IMR-90 (cell line): ENCODE data around the gene ENDOU. TPM values are rescaled to one million over a fixed set of nuclear protein-coding genes. Genes with fewer than 3 reads are reported as not detected.

ENCODE experiments used
- ATAC-seq: fragments of 200-7000 bp; cut with Tn5 transposase; 2 replicates; pipeline ENCODE4 v1.9.1; 2020; ENCODE audit warnings: low read depth, mild to moderate bottlenecking, moderate library complexity
- BruUV-seq: library from RNA; stranded (reverse); fragments of 400-500 nt; replicated peaks from 2 replicates; lab custom pipeline; 2021; lab: Mats Ljungman, UMichigan
- CTCF ChIA-PET: fragments of 300-600 bp; formaldehyde crosslinking; extraction: SDS; loops from one replicate; lab custom pipeline; 2021; ENCODE audit warnings: antibody characterized with exemption; lab: Yijun Ruan, JAX
- POLR2A ChIA-PET: fragments of 300-600 bp; sonication (Branson Sonifier 250); formaldehyde crosslinking; loops from one replicate; lab custom pipeline; 2022; ENCODE audit warnings: antibody characterized with exemption; ENCODE audit not compliant: unreplicated experiment; lab: Charles Lee
- DNase-seq: peaks from one replicate; pipeline ENCODE4 v3.0.0; 2013
- H2AFZ ChIP-seq: replicated peaks from 2 replicates; pipeline ENCODE3; 2013; ENCODE audit warnings: low read length, mild to moderate bottlenecking; ENCODE audit not compliant: poor library complexity
- H2AK5ac ChIP-seq: 2 replicates; pipeline ENCODE4 v1.6.1; 2013; ENCODE audit warnings: low read depth, low read length, inconsistent platforms
- H2AK9ac ChIP-seq: replicated peaks from 2 replicates; pipeline ENCODE3; 2013; ENCODE audit warnings: mild to moderate bottlenecking, low read depth, low read length, moderate library complexity; ENCODE audit not compliant: poor library complexity
- H2BK120ac ChIP-seq: 2 replicates; pipeline ENCODE4 v1.6.1; 2013; ENCODE audit warnings: low read depth, low read length, inconsistent platforms
- H2BK15ac ChIP-seq: 3 replicates; pipeline ENCODE4 v1.6.1; 2013; ENCODE audit warnings: low read depth, low read length, inconsistent platforms
- H2BK20ac ChIP-seq: 2 replicates; pipeline ENCODE4 v1.6.1; 2013; ENCODE audit warnings: low read depth, mild to moderate bottlenecking, inconsistent platforms, low read length, moderate library complexity
- H2BK5ac ChIP-seq: 2 replicates; pipeline ENCODE4 v1.6.1; 2013; ENCODE audit warnings: mild to moderate bottlenecking, low read depth, low read length, inconsistent platforms; ENCODE audit not compliant: poor library complexity, severe bottlenecking
- H3K14ac ChIP-seq: replicated peaks from 2 replicates; pipeline ENCODE4 v1.6.1; 2013; ENCODE audit warnings: low read depth, low read length, inconsistent platforms
- H3K18ac ChIP-seq: 2 replicates; pipeline ENCODE4 v1.6.1; 2013; ENCODE audit warnings: low read depth, low read length, control low read depth
- H3K23ac ChIP-seq: 2 replicates; pipeline ENCODE4 v1.6.1; 2013; ENCODE audit warnings: low read depth, low read length, inconsistent platforms
- H3K27ac ChIP-seq: 2 replicates; pipeline ENCODE4 v1.5.1; 2013; ENCODE audit warnings: mild to moderate bottlenecking, control low read depth, low read length; ENCODE audit not compliant: insufficient read depth
- H3K27me3 ChIP-seq: 2 replicates; pipeline ENCODE4 v1.6.1; 2013; ENCODE audit warnings: low read length; ENCODE audit not compliant: control insufficient read depth, insufficient read depth
- H3K36me3 ChIP-seq: 2 replicates; pipeline ENCODE4 v1.6.1; 2013; ENCODE audit warnings: low read length, mixed read lengths; ENCODE audit not compliant: control insufficient read depth, insufficient read depth
- H3K4ac ChIP-seq: 2 replicates; pipeline ENCODE4 v1.6.1; 2013; ENCODE audit warnings: low read depth, low read length, inconsistent platforms
- H3K4me1 ChIP-seq: 2 replicates; pipeline ENCODE4 v1.6.1; 2013; ENCODE audit warnings: low read length, mixed read lengths; ENCODE audit not compliant: control insufficient read depth, insufficient read depth
- H3K4me2 ChIP-seq: 2 replicates; pipeline ENCODE4 v1.6.1; 2013; ENCODE audit warnings: low read depth, mild to moderate bottlenecking, control low read depth, low read length, moderate library complexity
- H3K4me3 ChIP-seq: 2 replicates; pipeline ENCODE4 v1.5.1; 2013; ENCODE audit warnings: low read depth, mild to moderate bottlenecking, control low read depth, low read length, moderate library complexity; ENCODE audit not compliant: insufficient read depth
- H3K56ac ChIP-seq: 2 replicates; pipeline ENCODE4 v1.6.1; 2013; ENCODE audit warnings: low read length, inconsistent platforms; ENCODE audit not compliant: insufficient read depth; ENCODE audit errors: extremely low read depth
- H3K79me1 ChIP-seq, 2 experiments: 2 replicates each; pipeline ENCODE4 v1.6.1; 2013; ENCODE audit warnings: low read length in 2 of 2, inconsistent platforms in 1 of 2, low read depth in 1 of 2
- H3K9ac ChIP-seq: 2 replicates; pipeline ENCODE4 v1.6.1; 2013; ENCODE audit warnings: low read depth, low read length, control low read depth
- H3K9me1 ChIP-seq: 2 replicates; pipeline ENCODE4 v1.6.1; 2013; ENCODE audit warnings: low read length, inconsistent platforms; ENCODE audit not compliant: insufficient read depth
- H3K9me3 ChIP-seq: 2 replicates; pipeline ENCODE4 v1.6.1; 2013; ENCODE audit warnings: low read length; ENCODE audit not compliant: control insufficient read depth, insufficient read depth
- H4K20me1 ChIP-seq: 2 replicates; pipeline ENCODE4 v1.6.1; 2013; ENCODE audit warnings: low read length, inconsistent platforms; ENCODE audit not compliant: insufficient read depth
- H4K5ac ChIP-seq: 2 replicates; pipeline ENCODE4 v1.6.1; 2013; ENCODE audit warnings: mild to moderate bottlenecking, low read depth, low read length, control low read depth
- H4K8ac ChIP-seq, 2 experiments: 2 replicates each; pipeline ENCODE4 v1.6.1; 2013; ENCODE audit warnings: low read depth in 2 of 2, low read length in 2 of 2, control low read depth in 1 of 2, inconsistent platforms in 1 of 2
- H4K91ac ChIP-seq: 2 replicates; pipeline ENCODE4 v1.6.1; 2013; ENCODE audit warnings: low read depth, low read length, inconsistent platforms; ENCODE audit not compliant: insufficient read depth
- BHLHE40 ChIP-seq: fragments of 150-350 bp; IDR thresholded peaks from 2 replicates; pipeline ENCODE4 v1.6.1; 2016; ENCODE audit warnings: mild to moderate bottlenecking, low read depth, low read length
- MXI1 ChIP-seq: IDR thresholded peaks from 2 replicates; pipeline ENCODE4 v1.6.1; 2012; ENCODE audit warnings: low read depth, mild to moderate bottlenecking, low read length, moderate library complexity, borderline replicate concordance
- RCOR1 ChIP-seq: IDR thresholded peaks from 2 replicates; pipeline ENCODE4 v1.6.1; 2012; ENCODE audit warnings: mild to moderate bottlenecking, low read length, improper control_type of control experiment; ENCODE audit not compliant: insufficient replicate concordance
- WGBS, 2 experiments: methylation state at CpG; one replicate each; pipeline versions ENCODE4 v1.1.5 to v1.1.7; 2013; ENCODE audit warnings: missing lambda C conversion rate in 2 of 2; ENCODE audit not compliant: insufficient read length in 1 of 2; ENCODE audit errors: extremely low coverage in 2 of 2; 5-methylcytosine and 5-hydroxymethylcytosine counted together
- dilution Hi-C: fragments of 300-500 bp; cut with HindIII; formaldehyde crosslinking; loops from one replicate; pipeline ENCODE4 v1.14.3; 2018; ENCODE audit warnings: low sequenced_read_pairs; ENCODE audit not compliant: unreplicated experiment
- in situ Hi-C: fragments of 300-500 bp; cut with MboI; formaldehyde crosslinking; loops from 3 replicates; pipeline ENCODE4 v1.14.3; 2019; ENCODE audit warnings: low sequenced_read_pairs, inconsistent platforms, mixed read lengths
- intact Hi-C: fragments of 100-400 bp; cut with micrococcal nuclease; formaldehyde crosslinking; loops from 2 replicates; pipeline ENCODE4 v1.10.0; 2022
- polyA plus RNA-seq, 3 experiments: library from polyadenylated mRNA; depleted of rRNA; stranded (reverse); fragments of >200 nt; gene quantifications; 2 replicates each; pipeline ENCODE4 v1.2.3, GENCODE V29; 2012; ENCODE audit warnings: low replicate concordance in 1 of 3
- total RNA-seq: library from RNA; depleted of rRNA; stranded (reverse); fragments of >200 nt; gene quantifications from 2 replicates; pipeline ENCODE4 v1.2.3, GENCODE V29; 2012
- TF ChIP-seq, protein P1 (sequence below): fragments of 150-350 bp; IDR thresholded peaks from 2 replicates; pipeline ENCODE4 v1.6.1; 2017; ENCODE audit warnings: mild to moderate bottlenecking, antibody characterized with exemption, low read length, low read depth

The ENDOU gene
- total and polyA plus RNA-seq, 2 of the 4 experiments (the other 2 are of a cell fraction) = under 0.01 to 0.09 TPM

DNA sequence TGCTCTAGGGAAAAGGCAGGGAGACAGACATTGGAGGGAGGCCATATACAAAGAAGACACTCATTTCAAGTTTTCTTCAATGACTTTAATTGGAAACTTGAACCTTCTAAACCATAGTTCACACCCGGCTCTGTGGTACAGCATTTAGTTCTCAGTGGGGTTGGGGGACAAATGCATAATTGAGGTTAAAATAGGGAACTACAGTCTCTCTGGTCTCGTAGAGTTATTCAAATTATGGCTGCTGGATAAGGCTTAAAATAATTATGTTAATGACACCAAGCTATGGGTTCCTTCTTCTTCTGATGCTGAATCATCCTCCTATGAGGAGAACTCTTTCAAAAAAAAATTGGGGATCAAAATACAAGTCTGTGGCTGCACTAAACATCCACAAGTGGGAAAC lies 15.6 kb downstream of the ENDOU start:
- Histone ChIP-seq H4K8ac (no peak overlapping the region), H3K36me3 (no peaks in the 10 kb centered on the region), H3K4me1 (no peaks in the 10 kb centered on the region; the same call in 1 of the 2 replicates), H3K9me3 (no peaks in the 10 kb centered on the region), H2AFZ (no peak overlapping the region), H3K14ac (no peak overlapping the region), H4K20me1 (no peaks in the 10 kb centered on the region), H4K91ac (no peak overlapping the region), H3K56ac (no peak overlapping the region), H2BK5ac (no peak overlapping the region), H4K5ac (no peak overlapping the region), H3K27ac (no peak overlapping the region), H2AK5ac (no peak overlapping the region), H3K79me1 (peaks cover 11 to 18% of the 10 kb centered on the region in 2 experiments; a peak in 3 of 4 replicates), H2BK120ac (no peak overlapping the region), H3K27me3 (no peaks in the 10 kb centered on the region), H3K4ac (no peak overlapping the region), H3K4me2 (no peak overlapping the region), H3K9me1 (peaks cover 5% of the 10 kb centered on the region; the same call in 1 of the 2 replicates), H3K18ac (no peak overlapping the region), H3K23ac (no peak overlapping the region), H2BK15ac (no peak overlapping the region), H2AK9ac (no peak overlapping the region), H3K9ac (no peak overlapping the region), H3K4me3 (no peak overlapping the region), H2BK20ac (no peak overlapping the region)
- in situ Hi-C loops = loop anchor here (5.0 kb wide), 2 partner anchors 68 to 128 kb away; no protein-coding TSS in a partner anchor
- intact Hi-C loops = loop anchor here (10.0 kb wide), 1 partner anchor 455 kb away; no protein-coding TSS in a partner anchor
- TF ChIP-seq RCOR1 = no peak
- no peak for TF ChIP-seq BHLHE40
- TF ChIP-seq, protein P1, sequence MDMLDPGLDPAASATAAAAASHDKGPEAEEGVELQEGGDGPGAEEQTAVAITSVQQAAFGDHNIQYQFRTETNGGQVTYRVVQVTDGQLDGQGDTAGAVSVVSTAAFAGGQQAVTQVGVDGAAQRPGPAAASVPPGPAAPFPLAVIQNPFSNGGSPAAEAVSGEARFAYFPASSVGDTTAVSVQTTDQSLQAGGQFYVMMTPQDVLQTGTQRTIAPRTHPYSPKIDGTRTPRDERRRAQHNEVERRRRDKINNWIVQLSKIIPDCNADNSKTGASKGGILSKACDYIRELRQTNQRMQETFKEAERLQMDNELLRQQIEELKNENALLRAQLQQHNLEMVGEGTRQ = no peak
- no peak for TF ChIP-seq MXI1
- BruUV-seq = no TSS peak
- ATAC-seq = no peak
- POLR2A ChIA-PET = no interaction called here
- CTCF ChIA-PET = interaction anchor here (0.6 kb wide), 1 partner anchor 11 kb away, joined by 5 read pairs; no protein-coding TSS in a partner anchor
- no CpG with 5 or more reads among the region's 2 CpGs for WGBS, 2 experiments
- dilution Hi-C loops = no loop called here
- no peak for DNase-seq
